Body of pancreas (tissue), 4 donors: ENCODE measurements around the gene GSTO2. TPM values are rescaled to one million over a fixed set of nuclear protein-coding genes. Genes with fewer than 3 reads are reported as not detected.

Source experiments
- ATAC-seq: fragments of 150-250 bp; one replicate; pipeline ENCODE4 v1.9.1; 2016
- DNase-seq, 4 donors: peaks; one replicate each; pipeline ENCODE4 v3.0.0-alpha.2; 2019
- H3K27ac ChIP-seq, 4 donors: fragments of 200-600 bp; sonication (generic); 1 replicate in 3 of 4; 2 replicates in 1 of 4; pipeline versions ENCODE4 v1.5.1 to v1.6.1; 2016 to 2019; ENCODE audit warnings: mild to moderate bottlenecking in 1 of 4, mixed read lengths in 1 of 4, moderate library complexity in 1 of 4
- H3K27me3 ChIP-seq, 2 donors: fragments of 200-600 bp; sonication (generic); one replicate each; pipeline ENCODE4 v1.6.0; 2016; ENCODE audit warnings: mild to moderate bottlenecking in 1 of 2
- H3K36me3 ChIP-seq, 2 donors: fragments of 200-600 bp; sonication (generic); replicated peaks in 1 of 2; 2 replicates each; pipeline ENCODE4 v1.5.1; 2016; ENCODE audit warnings: low read depth in 2 of 2; ENCODE audit not compliant: insufficient read depth in 1 of 2
- H3K4me1 ChIP-seq: fragments of 200-600 bp; sonication (generic); one replicate; pipeline ENCODE4 v1.6.0; 2016
- H3K4me3 ChIP-seq, 2 donors: fragments of 200-600 bp; sonication (generic); 1 replicate in 1 of 2; 2 replicates in 1 of 2; pipeline ENCODE4 v1.5.1; 2016 to 2019
- H3K9me3 ChIP-seq, 3 donors: fragments of 200-600 bp; sonication (generic); 1 replicate in 2 of 3; 2 replicates in 1 of 3; pipeline ENCODE4 v1.5.1; 2016
- POLR2A ChIP-seq, 3 donors: fragments of 450-650 bp; IDR thresholded peaks; one replicate each; pipeline ENCODE4 v1.6.1; 2016; ENCODE audit warnings: antibody characterized with exemption in 3 of 3, mild to moderate bottlenecking in 2 of 3
- WGBS, 2 donors: methylation state at CpG; one replicate each; pipeline ENCODE4 v1.1.5; 2017; 5-methylcytosine and 5-hydroxymethylcytosine counted together
- intact Hi-C: fragments of 100-400 bp; cut with DNase I; formaldehyde crosslinking; loops from one replicate; pipeline ENCODE4 v1.15.1; 2023
- total RNA-seq, 2 donors: library from RNA; depleted of rRNA; stranded (reverse); fragments of >200 nt; gene quantifications; one replicate each; pipeline ENCODE4 v1.1.0, GENCODE V29; 2016
- TF ChIP-seq, protein P1 (sequence below), 7 experiments: fragments of 450-650 bp in 4 of 7; fragments of 200-600 bp in 3 of 7; sonication (generic) in 3 of 7; IDR thresholded peaks; one replicate each; pipeline ENCODE4 v1.5.1; 2016 to 2019; ENCODE audit warnings: antibody characterized with exemption in 7 of 7

GSTO2 gene
- 10 to 100 TPM in 1 of 2 donors, 1 to 10 TPM in 1; 9.6 to 26.5 TPM for total RNA-seq

DNA sequence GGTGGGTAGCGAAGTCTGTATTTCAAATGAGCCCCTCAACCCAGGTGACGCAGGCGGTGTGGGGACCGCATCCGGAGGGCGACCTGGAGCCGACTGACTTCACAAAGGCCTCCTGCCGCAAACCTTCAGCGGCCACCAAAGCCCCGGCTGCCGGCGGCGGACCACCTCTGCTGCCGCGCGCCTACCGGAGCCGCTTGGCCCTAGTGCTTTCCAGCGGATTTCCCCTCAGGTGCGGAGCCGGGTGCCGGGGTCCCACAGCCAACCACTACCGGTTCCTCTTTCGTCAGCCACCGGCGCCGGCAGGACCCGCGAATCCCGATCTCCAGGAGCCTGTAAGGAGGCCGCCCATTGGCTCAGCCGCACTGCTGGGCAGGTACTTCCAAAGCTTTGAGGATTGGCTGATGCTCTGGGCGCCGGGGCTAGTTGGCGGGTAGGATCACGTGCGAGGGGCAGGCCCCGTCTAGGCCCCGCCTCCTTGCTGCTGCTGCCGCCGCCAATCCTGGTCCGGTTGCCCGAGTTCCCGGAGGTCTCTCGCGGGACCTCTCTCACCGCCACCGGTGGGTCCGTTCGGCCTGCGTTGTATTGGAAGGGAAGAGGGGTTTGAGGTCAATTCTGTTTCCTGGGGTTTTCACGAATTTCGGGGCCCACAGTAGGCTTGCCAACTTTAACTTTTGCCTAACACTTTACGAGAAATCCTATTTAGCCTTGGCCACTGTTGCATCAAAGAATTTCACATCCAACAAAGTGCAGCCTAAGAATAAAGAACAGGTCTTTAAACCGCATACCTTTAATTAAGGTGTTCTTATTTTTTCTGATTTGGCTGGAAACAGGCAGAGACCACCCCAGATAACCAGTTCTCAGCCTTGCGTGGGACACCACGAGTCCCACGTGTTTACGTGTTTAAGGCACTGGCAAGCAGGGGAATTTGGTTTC lies at the start of gene GSTO2:
GSTO2 (plus strand) TSS at position 472 of the 933 bp plus-strand sequence. CDS start 5,732 bp downstream, outside the sequence.
- intact Hi-C loops, result no loop called here
- H3K36me3 ChIP-seq, result peaks cover 0 to 9% of the 10 kb centered on the region in 2 donors
- peak within 1 kb of the TSS; percentile 54 to 90 (median 74) for H3K27ac ChIP-seq
- ATAC-seq, result peak; percentile 100
- H3K4me3 ChIP-seq, result peak within 1 kb of the TSS; percentile 63 to 85
- no peaks in the 10 kb centered on the region for H3K27me3 ChIP-seq
- no peaks in the 10 kb centered on the region for H3K9me3 ChIP-seq
- peak; percentile 98 to 99 (median 99) for DNase-seq
- H3K4me1 ChIP-seq, result peaks cover 13% of the 10 kb centered on the region
- WGBS, 2 donors, result 3 to 8% methylated on average over 10 to 58 of the region's 59 CpGs
- TF ChIP-seq POLR2A (IDR thresholded peaks at IDR 0.05), result peak; percentile 37 to 83 (median 80)
- TF ChIP-seq, protein P1, sequence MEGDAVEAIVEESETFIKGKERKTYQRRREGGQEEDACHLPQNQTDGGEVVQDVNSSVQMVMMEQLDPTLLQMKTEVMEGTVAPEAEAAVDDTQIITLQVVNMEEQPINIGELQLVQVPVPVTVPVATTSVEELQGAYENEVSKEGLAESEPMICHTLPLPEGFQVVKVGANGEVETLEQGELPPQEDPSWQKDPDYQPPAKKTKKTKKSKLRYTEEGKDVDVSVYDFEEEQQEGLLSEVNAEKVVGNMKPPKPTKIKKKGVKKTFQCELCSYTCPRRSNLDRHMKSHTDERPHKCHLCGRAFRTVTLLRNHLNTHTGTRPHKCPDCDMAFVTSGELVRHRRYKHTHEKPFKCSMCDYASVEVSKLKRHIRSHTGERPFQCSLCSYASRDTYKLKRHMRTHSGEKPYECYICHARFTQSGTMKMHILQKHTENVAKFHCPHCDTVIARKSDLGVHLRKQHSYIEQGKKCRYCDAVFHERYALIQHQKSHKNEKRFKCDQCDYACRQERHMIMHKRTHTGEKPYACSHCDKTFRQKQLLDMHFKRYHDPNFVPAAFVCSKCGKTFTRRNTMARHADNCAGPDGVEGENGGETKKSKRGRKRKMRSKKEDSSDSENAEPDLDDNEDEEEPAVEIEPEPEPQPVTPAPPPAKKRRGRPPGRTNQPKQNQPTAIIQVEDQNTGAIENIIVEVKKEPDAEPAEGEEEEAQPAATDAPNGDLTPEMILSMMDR (IDR thresholded peaks at IDR 0.05), result no peak

DNA sequence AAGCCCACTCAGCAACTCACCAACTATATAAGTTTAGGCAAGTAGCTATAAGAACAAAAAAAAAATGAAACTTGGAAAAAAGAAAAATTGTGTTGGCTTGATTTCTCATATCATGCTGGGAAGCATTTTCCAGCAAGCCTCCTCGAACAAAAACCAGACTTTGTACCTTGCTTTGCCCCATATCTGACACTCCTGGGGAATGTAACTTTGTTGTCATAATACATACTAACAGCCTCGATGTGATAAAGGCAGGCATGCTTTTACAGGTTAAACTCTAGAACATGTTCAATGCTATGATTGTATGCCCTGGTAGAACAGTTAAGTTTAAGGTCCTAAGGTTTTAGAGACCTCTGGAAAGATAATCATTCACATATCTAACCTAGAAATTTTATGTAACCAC lies 48.5 kb upstream of the GSTO2 start:
- 21 to 23% methylated on average over 2 of the region's 2 CpGs for WGBS, 2 donors
- intact Hi-C loops, result no loop called here

DNA sequence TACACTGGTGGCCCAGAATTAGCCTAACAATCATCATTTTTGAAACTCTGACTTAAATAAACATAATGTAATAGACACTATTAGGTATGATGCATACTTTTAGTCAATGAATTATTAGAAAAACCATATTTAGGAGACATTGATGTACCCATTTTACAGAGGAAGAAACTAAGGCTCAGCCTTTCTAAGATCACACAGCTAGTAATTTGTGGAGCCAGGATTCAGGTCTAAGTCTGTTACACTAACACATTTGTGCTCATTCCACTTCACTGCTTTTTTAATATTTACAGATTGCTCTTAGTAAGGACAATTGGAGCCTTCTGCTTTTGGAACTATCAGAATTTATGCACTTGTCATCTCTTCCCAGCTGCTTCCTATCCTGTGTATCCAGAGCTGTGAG lies 45.7 kb upstream of the GSTO2 start:
- Histone ChIP-seq H3K4me3 (no peak overlapping the region), H3K27ac (no peak overlapping the region), H3K27me3 (no peaks in the 10 kb centered on the region), H3K9me3 (no peaks in the 10 kb centered on the region), H3K4me1 (no peaks in the 10 kb centered on the region), H3K36me3 (no peaks in the 10 kb centered on the region)
- intact Hi-C loops, result no loop called here
- TF ChIP-seq, protein P1 (IDR thresholded peaks at IDR 0.05), result no peak
- no peak for TF ChIP-seq POLR2A (IDR thresholded peaks at IDR 0.05)
- DNase-seq, result no peak
- no peak for ATAC-seq

More for the DNA sequence above, 48.5 kb upstream of the GSTO2 start:
- Histone ChIP-seq H3K36me3 (no peaks in the 10 kb centered on the region), H3K4me1 (no peaks in the 10 kb centered on the region), H3K4me3 (no peak overlapping the region), H3K27me3 (no peaks in the 10 kb centered on the region), H3K27ac (no peak overlapping the region), H3K9me3 (no peaks in the 10 kb centered on the region)
- TF ChIP-seq, protein P1 (IDR thresholded peaks at IDR 0.05), result no peak
- TF ChIP-seq POLR2A (IDR thresholded peaks at IDR 0.05), result no peak
- no peak for ATAC-seq
- no peak for DNase-seq

DNA sequence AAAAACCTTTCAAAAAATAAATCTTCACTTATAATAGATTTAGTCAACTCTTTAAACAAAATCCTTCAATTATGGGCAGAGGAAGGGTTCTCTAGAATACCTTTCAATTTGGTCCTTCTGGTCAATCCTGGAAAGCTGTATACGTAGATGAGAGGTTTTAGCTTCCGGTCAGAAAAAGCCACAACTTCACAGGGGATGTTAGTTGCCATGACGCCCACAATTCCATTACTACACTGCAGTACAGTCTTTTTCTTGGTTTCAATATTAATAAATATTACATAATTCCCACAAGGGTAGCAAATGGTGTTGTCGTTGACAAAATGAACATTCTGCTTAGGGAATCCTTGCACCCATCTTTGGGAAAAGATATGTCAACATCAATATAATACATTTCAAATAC lies 38.5 kb upstream of the GSTO2 start:
- H3K36me3 ChIP-seq, result no peaks in the 10 kb centered on the region
- H3K27ac ChIP-seq, result no peak overlapping the region
- no peaks in the 10 kb centered on the region for H3K9me3 ChIP-seq
- WGBS, 2 donors, result 77 to 81% methylated on average over 4 of the region's 4 CpGs
- no peak for ATAC-seq
- peaks cover 4% of the 10 kb centered on the region for H3K4me1 ChIP-seq
- intact Hi-C loops, result no loop called here
- no peaks in the 10 kb centered on the region for H3K27me3 ChIP-seq
- DNase-seq, result no peak
- no peak overlapping the region for H3K4me3 ChIP-seq
- TF ChIP-seq POLR2A (IDR thresholded peaks at IDR 0.05), result no peak
- TF ChIP-seq, protein P1 (IDR thresholded peaks at IDR 0.05), result no peak
